Hepatocyte (in vitro differentiated cells): ENCODE measurements around the gene PHLDB2. TPM values are rescaled to one million over a fixed set of nuclear protein-coding genes. Genes with fewer than 3 reads are reported as not detected.

Experiments used
- DNase-seq: peaks from one replicate; pipeline ENCODE4 v3.0.0-alpha.2; 2016; ENCODE audit warnings: low spot score
- H2AFZ ChIP-seq: fragments of 200-600 bp; sonication (generic); 2 replicates; pipeline ENCODE4 v1.6.0; 2016; ENCODE audit warnings: antibody characterized with exemption, mild to moderate bottlenecking
- H3K27ac ChIP-seq: fragments of 200-600 bp; sonication (generic); 2 replicates; pipeline ENCODE4 v1.5.1; 2016; ENCODE audit warnings: mild to moderate bottlenecking
- H3K27me3 ChIP-seq: fragments of 200-600 bp; sonication (generic); 2 replicates; pipeline ENCODE4 v1.6.1; 2016
- H3K36me3 ChIP-seq: fragments of 200-600 bp; sonication (generic); replicated peaks from 2 replicates; pipeline ENCODE4 v1.5.1; 2016; ENCODE audit warnings: low read depth; ENCODE audit not compliant: insufficient read depth
- H3K4me1 ChIP-seq: fragments of 200-600 bp; sonication (generic); 2 replicates; pipeline ENCODE4 v1.5.1; 2016; ENCODE audit warnings: mild to moderate bottlenecking, moderate library complexity; ENCODE audit not compliant: insufficient read depth
- H3K4me2 ChIP-seq: fragments of 200-600 bp; sonication (generic); 2 replicates; pipeline ENCODE4 v1.6.0; 2016
- H3K4me3 ChIP-seq: fragments of 200-600 bp; sonication (generic); 2 replicates; pipeline ENCODE4 v1.5.1; 2016; ENCODE audit warnings: mild to moderate bottlenecking
- H3K79me2 ChIP-seq: fragments of 200-600 bp; sonication (generic); 2 replicates; pipeline ENCODE4 v1.6.0; 2017; ENCODE audit warnings: mild to moderate bottlenecking
- H3K9me2 ChIP-seq: fragments of 200-600 bp; sonication (generic); replicated peaks from 2 replicates; pipeline ENCODE4 v1.6.0; 2017; ENCODE audit warnings: mild to moderate bottlenecking; ENCODE audit not compliant: insufficient read depth
- H3K9me3 ChIP-seq: fragments of 200-600 bp; sonication (generic); 2 replicates; pipeline ENCODE4 v1.5.1; 2016; ENCODE audit warnings: low read depth, mild to moderate bottlenecking
- H4K20me1 ChIP-seq: fragments of 200-600 bp; sonication (generic); 2 replicates; pipeline ENCODE4 v1.6.0; 2016; ENCODE audit warnings: mild to moderate bottlenecking; ENCODE audit not compliant: insufficient read depth, poor library complexity, severe bottlenecking
- EZH2 ChIP-seq: fragments of 200-600 bp; sonication (generic); IDR thresholded peaks from 2 replicates; pipeline ENCODE4 v1.6.1; 2016; ENCODE audit warnings: antibody characterized with exemption, mild to moderate bottlenecking, borderline replicate concordance
- EZH2phosphoT487 ChIP-seq: fragments of 200-600 bp; sonication (generic); IDR thresholded peaks from one replicate; pipeline ENCODE4 v1.6.1; 2018; ENCODE audit warnings: antibody characterized with exemption, mild to moderate bottlenecking, low read depth, moderate library complexity; ENCODE audit not compliant: unreplicated experiment, severe bottlenecking
- WGBS: methylation state at CpG from one replicate; pipeline ENCODE4 v1.1.6; 2016; ENCODE audit warnings: low lambda C conversion rate; ENCODE audit errors: missing lambda C conversion rate; 5-methylcytosine and 5-hydroxymethylcytosine counted together
- polyA plus RNA-seq: library from polyadenylated mRNA; unstranded; fragments of >200 nt; fragmentation: Nextera tagmentation; extraction: Ambion mirVana; gene quantifications from 2 replicates; pipeline ENCODE4 v1.2.1, GENCODE V29; 2016
- total RNA-seq: library from RNA; depleted of rRNA; stranded (reverse); fragments of >200 nt; gene quantifications from 2 replicates; pipeline ENCODE4 v1.2.3, GENCODE V29; 2014
- TF ChIP-seq, protein P1 (sequence below): fragments of 200-600 bp; sonication (generic); IDR thresholded peaks from 2 replicates; pipeline ENCODE4 v1.5.1; 2016; ENCODE audit warnings: antibody characterized with exemption, mild to moderate bottlenecking; ENCODE audit not compliant: poor library complexity

The PHLDB2 gene
- total and polyA plus RNA-seq, 2 experiments from 2014 or later, result 49.0 to 52.7 TPM

DNA sequence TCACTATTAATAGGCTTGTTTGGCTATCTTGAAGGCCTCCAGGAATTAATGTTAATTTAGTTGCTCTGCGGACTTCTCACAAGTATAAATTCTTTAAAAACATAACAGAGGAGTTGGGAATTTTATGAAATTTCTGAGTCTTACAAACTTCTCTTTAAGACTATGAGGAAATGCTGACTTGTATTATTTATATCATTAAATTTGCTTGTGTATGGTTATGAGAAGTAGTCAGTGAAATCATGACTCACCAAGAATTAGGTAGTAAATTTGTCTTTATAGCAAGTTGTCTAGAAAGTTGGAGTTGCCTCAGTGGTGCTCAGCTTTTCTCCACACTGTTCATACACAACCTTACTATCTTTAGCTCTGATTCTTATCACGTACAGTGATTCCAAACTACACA lies 26.5 kb downstream of the PHLDB2 start:
- no peak overlapping the region for H3K4me3 ChIP-seq
- no peaks in the 10 kb centered on the region for H3K36me3 ChIP-seq
- no peak for DNase-seq
- 86% methylated on average over 2 of the region's 2 CpGs for WGBS
- H3K27ac ChIP-seq, result no peak overlapping the region
- no peak overlapping the region for H3K4me2 ChIP-seq
- H3K27me3 ChIP-seq, result no peaks in the 10 kb centered on the region
- peaks cover 95% of the 10 kb centered on the region for H3K79me2 ChIP-seq
- H2AFZ ChIP-seq, result no peak overlapping the region
- no peaks in the 10 kb centered on the region for H3K4me1 ChIP-seq
- TF ChIP-seq EZH2phosphoT487 (no peak), EZH2 (no peak)
- TF ChIP-seq, protein P1, sequence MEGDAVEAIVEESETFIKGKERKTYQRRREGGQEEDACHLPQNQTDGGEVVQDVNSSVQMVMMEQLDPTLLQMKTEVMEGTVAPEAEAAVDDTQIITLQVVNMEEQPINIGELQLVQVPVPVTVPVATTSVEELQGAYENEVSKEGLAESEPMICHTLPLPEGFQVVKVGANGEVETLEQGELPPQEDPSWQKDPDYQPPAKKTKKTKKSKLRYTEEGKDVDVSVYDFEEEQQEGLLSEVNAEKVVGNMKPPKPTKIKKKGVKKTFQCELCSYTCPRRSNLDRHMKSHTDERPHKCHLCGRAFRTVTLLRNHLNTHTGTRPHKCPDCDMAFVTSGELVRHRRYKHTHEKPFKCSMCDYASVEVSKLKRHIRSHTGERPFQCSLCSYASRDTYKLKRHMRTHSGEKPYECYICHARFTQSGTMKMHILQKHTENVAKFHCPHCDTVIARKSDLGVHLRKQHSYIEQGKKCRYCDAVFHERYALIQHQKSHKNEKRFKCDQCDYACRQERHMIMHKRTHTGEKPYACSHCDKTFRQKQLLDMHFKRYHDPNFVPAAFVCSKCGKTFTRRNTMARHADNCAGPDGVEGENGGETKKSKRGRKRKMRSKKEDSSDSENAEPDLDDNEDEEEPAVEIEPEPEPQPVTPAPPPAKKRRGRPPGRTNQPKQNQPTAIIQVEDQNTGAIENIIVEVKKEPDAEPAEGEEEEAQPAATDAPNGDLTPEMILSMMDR, result no peak
- no peaks in the 10 kb centered on the region for H3K9me2 ChIP-seq
- H3K9me3 ChIP-seq, result no peaks in the 10 kb centered on the region
- H4K20me1 ChIP-seq, result peaks cover 5% of the 10 kb centered on the region

DNA sequence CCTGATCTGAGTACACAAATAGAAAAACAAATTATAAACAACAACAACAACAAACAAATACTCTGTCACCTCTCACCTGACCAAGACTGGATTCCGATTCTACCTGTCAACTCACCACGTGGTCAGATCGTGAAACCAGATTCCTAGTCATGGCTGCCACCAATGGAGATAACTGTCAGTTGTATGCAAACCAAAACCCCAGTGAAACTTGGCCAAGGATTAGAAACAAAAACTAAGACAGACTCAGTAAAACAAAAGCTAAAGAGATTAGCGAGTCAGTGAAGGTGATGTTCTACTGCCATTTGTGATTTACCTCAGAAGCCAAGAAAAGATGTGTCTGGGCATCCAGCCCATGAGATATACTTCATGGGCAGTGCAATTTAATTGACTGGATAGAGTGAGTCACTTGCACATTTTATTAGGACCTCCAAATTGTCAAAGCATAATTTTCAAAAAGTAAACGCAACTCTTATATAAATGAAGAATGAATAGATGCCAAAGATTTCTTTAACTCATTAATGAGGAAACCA lies 31.1 kb downstream of the PHLDB2 start:
- Histone ChIP-seq H3K9me2 (no peaks in the 10 kb centered on the region), H3K4me2 (no peak overlapping the region), H3K27ac (no peak overlapping the region), H4K20me1 (no peaks in the 10 kb centered on the region), H3K79me2 (peaks cover 87% of the 10 kb centered on the region), H3K36me3 (no peaks in the 10 kb centered on the region), H2AFZ (no peak overlapping the region), H3K4me1 (no peaks in the 10 kb centered on the region), H3K27me3 (no peaks in the 10 kb centered on the region), H3K4me3 (no peak overlapping the region), H3K9me3 (no peaks in the 10 kb centered on the region)
- WGBS, result 87% methylated on average over 5 of the region's 5 CpGs
- DNase-seq, result no peak
- TF ChIP-seq, protein P1, result no peak
- TF ChIP-seq EZH2, result no peak
- no peak for TF ChIP-seq EZH2phosphoT487

DNA sequence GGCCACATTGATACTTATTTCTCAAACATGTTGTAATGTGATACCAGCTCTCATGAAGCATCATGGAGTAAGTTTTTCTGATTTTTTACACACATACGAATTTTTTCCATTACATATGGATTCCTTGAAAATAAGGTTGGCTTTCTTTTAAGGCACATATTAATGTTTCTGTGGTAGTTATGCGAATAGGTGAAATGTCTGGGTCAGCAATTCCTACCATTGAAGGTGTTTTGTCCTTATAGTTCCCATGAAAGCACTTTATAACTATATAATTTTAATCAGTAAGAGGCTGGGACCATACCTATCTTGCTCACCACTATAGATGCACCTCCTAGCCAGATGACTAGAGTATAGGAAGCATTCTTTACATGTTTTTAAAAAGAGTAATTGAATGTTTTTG lies 33.0 kb downstream of the PHLDB2 start:
- no peak for DNase-seq
- no peaks in the 10 kb centered on the region for H4K20me1 ChIP-seq
- no peak for TF ChIP-seq EZH2
- H2AFZ ChIP-seq, result no peak overlapping the region
- H3K27me3 ChIP-seq, result no peaks in the 10 kb centered on the region
- H3K4me3 ChIP-seq, result no peak overlapping the region
- 97% methylated on average over 2 of the region's 2 CpGs for WGBS
- peaks cover 87% of the 10 kb centered on the region for H3K79me2 ChIP-seq
- H3K9me3 ChIP-seq, result no peaks in the 10 kb centered on the region
- H3K36me3 ChIP-seq, result no peaks in the 10 kb centered on the region
- H3K9me2 ChIP-seq, result no peaks in the 10 kb centered on the region
- H3K27ac ChIP-seq, result no peak overlapping the region
- no peaks in the 10 kb centered on the region for H3K4me1 ChIP-seq
- no peak overlapping the region for H3K4me2 ChIP-seq

DNA sequence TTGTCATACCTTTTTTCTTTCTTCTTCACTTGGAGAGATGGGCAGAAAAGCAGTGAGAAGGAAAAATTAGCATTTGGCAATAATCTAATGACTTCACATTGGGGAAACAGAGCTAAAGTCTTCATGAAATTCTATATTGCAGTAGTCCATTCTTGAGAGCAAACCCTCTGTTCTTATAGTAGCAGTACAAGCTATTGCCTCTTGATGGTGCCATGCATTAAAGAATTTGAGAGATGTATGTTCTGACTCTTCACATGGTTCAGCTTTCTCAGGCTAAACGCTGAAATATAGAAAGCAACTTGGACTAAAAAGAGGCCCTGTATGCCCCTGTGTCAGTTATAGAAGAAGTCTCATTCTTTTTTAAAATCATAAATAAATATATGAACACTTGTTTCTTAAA lies 36.0 kb downstream of the PHLDB2 start:
- Histone ChIP-seq H3K27me3 (no peaks in the 10 kb centered on the region), H3K9me2 (no peaks in the 10 kb centered on the region), H3K36me3 (no peaks in the 10 kb centered on the region), H3K9me3 (no peaks in the 10 kb centered on the region), H3K4me2 (no peak overlapping the region), H3K4me3 (no peak overlapping the region), H2AFZ (no peak overlapping the region), H4K20me1 (no peaks in the 10 kb centered on the region), H3K4me1 (no peaks in the 10 kb centered on the region), H3K27ac (no peak overlapping the region), H3K79me2 (peaks cover 87% of the 10 kb centered on the region)
- DNase-seq, result no peak
- WGBS, result 66% methylated on average over 1 of the region's 1 CpG
- no peak for TF ChIP-seq EZH2
- TF ChIP-seq, protein P1, result peak; percentile 39
